DMS53 treated with DMSO at 0.1 percent for 48 hours (cell line): Measurements from ENCODE around the gene MDGA2.
"Not testable (repeated sequence)": the region's sequence is repeated elsewhere in the genome, so short reads cannot be mapped to it uniquely, and the experiment has no call there.

Experiments
- DNase-seq: peaks from one replicate; lab custom pipeline; 2025; ENCODE audit not compliant: unreplicated experiment; lab: John Stamatoyannopoulos, UW

MDGA2 gene

DNA sequence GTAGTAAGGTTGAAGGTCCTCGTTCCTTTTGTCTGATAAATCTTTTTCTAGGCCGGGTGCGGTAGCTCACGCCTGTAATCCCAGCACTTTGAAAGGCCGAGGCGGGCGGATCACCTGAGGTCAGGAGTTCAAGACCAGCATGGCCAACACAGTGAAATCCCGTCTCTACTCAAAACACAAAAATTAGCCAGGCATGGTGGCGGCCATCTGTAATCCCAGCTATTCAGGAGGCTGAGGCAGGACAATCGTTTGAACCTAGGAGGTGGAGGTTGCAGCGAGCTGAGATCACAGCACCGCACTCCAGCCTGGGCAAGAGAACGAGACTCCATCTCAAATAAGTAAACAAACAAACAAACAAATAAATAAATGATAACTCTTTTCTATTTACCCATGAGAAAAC lies 51.3 kb downstream of the MDGA2 start:
- not testable (repeated sequence) for DNase-seq

DNA sequence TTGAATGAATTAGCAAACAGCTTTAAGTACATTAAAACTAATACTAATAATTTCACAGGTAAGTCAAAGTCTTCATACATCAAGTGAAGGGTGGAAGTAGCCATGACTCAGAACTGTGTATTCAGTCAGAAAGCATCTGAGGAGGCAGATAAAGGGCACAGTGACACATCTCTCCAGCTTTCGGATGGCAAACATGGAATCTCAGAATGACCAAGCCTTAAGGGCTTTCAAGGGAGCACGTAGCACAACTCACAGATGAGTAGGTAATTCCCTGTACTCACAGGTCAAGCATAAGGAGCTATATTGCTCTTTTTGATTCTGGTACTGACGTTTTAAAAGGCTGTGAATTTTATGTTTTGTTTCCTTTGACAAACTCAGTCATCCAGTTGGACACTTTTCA lies 56.0 kb downstream of the MDGA2 start:
- no peak for DNase-seq

DNA sequence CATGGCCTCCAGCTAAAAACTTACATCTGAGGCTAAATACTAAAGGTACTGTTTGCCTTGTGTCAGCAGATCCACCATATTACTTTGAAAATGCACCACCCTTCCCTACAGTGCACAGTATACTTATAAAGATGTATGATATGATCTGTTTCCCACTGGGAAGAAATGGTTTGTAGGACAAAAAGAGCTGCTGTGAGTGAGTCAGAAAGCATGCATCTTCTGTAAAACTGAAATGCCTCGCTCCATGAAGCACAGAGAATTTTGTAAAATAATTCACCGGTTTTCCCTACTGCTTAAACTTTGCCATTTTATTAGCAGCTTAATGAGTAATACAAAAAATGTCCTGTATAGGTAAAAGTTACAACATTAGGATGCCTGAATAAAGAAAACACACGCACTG lies 68.8 kb downstream of the MDGA2 start:
- no peak for DNase-seq

DNA sequence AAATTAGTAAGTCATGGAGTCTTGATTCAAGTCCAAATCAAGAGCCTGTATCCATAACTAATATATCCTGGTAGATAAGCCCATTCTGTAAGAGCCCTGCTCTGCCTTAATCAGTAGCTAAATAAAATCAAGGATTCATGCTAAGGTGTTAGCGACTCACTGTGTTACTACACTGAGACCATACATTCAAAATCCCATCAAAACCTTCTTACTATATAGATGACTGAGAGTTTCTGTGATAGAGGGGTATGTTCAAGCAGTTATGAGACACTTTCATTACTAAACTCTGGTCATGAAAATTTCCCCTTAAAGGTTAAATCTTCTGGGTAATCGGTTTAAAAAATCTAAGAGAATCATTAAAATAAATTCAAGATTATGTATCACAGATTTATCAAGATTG lies 78.5 kb downstream of the MDGA2 start:
- DNase-seq, result no peak

DNA sequence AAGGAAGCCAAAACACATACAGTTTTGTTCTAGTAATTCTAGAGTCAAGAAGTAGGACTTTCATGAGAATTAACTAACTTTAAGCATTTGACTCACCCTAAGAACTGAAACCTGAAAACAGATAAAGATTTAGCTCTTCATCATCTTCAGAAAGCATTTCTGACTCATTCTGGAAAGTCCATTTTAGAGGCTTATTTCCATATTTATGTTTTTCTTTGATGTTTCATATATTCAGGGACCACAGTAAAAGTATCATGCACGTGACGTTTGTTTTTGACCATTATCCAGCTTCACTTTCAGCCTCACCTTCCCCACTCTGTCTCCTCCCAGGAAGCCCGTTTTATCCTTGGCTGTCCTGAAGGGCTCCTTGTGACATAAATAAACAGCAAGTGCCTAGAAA lies 79.2 kb downstream of the MDGA2 start:
- DNase-seq, result no peak

DNA sequence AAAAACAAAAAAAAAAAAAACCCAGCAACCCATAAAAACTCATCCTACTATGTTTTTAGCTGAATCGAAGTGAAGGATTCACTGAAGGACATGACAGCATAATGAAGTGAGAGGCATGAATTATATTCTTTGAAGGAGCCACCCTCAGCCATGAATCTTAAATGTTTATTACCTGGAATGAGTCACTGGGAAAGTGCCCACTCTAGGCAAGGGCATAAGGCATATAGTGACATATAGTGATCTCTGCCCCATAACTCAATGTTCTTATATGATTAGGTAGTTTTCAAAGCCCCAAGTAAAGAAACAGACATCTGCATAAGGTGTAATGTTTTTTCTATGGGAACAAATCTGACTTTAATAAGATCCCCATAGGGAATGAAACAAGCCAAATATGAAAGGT lies 79.9 kb downstream of the MDGA2 start:
- DNase-seq, result no peak

DNA sequence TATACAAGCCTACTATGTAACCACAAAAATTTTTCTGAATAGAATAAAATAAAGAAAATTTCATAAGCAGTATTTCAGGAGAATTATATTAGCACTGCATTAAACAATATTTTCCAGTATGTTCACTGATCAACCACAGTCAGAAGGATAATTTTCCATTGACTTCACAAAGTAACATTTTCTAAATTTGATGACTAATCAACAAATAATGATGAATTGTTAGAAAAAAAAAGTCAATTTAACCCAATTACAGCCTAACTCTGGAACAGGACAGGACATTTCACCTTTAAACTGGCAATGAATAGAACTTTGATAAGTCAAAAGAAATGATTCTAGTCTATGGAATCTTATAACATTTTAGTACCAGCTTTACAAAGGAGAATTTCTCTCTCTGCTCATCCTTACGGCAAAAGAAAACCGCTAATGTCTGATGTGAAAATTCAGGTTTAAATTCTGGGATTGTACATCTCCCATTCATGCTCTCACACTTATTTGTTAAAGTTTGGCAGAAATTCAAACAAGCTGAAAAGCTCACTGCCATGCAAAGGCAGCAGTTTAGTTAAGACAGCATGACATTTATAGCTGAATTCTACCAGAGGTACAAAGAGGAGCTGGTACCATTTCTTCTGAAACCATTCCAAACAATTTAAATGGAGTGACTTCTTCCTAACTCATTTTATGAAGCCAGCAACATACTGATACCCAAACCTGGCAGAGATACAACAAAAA lies 84.5 kb downstream of the MDGA2 start:
- no peak for DNase-seq

DNA sequence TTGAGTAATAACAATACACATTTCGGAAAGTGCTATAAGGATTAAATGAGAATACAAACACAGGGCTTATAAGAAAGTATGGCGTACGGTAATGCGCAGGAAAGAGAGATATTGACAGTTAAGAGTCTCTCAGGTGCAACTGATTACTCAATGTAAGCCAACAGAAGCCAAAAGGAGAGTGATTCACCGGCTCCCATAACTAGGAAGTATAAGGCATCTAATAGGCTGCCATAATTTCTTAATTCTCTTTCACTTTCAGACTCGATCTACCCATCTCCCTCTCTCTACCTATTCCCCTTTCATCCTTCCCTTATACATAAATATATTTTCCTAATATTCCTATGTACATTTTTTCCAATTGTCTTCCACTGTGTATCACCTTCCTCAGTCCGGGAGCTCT lies 90.0 kb downstream of the MDGA2 start:
- no peak for DNase-seq

DNA sequence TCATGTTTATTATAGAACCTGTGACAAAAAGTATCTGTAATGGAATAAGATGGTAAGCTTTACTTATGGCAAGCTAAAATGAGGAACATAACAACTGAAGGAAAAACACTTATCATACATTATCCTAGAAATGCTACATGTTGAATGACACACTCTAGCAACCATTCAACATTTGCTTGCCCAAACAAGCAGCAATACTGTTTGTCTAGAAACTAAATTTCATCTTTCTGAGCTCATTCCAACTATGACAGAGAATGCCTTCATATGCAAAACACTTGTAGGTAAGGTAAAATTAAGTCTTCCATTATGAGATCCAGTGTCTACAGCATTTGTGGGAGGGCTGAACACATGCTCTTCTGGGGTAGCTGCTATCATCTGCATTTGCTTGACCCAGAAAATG lies 108.1 kb downstream of the MDGA2 start:
- no peak for DNase-seq

DNA sequence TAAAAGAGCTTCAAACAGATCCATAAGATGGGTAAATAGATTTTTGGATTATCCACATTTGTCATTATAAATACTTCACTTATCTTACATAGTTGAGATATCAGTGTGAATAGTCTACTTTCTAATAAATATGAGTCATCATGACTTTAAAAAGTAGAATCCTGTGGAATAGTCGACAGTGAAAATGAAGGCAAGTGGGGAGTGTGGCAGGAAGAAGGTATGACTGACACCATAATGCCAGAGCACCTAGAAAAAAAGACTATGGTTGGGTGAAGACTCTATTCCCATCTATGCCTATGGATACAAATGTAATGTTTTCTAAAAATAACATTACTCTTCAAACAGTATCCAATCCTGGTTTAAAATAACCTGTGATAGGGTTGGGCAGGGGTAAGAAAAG lies 117.5 kb downstream of the MDGA2 start:
- peak; percentile 39 for DNase-seq

DNA sequence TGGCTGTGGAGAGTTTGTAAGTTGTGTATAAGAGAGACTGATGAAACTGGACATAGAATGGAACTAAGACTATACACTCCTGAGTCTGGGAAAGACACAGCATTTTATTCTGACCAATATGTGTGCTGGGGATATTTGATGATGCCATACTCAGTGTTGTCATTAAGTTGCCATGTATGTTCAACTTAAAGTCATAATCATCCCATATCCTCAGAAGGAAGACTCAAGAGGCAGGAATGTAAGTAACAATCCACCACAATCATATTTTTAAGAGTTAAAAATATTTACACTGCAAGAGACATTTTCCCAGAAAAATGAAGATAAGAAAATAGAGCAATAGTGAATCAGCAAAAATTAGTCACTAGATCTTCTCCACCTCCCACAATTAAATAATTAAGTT lies 120.1 kb downstream of the MDGA2 start:
- DNase-seq, result no peak

DNA sequence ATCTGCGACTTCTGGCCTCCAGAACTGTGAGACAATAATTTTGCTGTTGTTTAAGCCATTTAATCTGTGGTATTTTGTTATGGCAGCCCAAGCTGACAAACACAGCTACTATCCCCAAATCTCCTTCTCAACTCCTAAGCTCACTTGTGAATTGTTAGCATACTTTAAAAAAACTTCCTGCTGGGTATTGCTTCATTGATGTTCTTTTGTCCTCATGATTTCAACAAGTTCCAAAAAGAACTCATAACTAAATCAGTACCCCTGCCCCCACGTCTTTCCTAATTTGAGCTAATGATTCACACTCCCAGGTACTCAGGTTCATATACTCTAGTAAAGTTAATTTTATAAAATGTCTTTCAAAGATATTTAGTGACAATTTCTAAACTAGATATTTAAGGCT lies 125.5 kb downstream of the MDGA2 start:
- DNase-seq, result no peak

DNA sequence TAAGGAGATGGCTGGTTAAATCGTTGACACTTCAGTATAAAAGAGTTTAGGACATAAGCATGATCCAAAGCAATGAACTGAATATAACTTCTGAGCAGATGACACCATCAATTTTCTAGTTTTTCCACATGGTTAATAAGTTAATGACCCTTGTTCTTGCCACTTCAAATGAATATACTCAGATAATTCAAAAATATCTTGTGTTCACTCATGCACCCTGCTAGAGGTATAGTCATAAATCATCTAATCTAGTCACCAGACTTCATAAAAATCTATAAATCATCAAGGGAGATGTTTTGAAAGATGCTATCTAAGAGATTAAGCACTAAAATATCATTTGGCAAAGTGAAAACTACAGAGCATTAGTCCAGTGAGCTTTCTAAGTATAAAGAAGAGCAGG lies 131.9 kb downstream of the MDGA2 start:
- DNase-seq, result no peak

DNA sequence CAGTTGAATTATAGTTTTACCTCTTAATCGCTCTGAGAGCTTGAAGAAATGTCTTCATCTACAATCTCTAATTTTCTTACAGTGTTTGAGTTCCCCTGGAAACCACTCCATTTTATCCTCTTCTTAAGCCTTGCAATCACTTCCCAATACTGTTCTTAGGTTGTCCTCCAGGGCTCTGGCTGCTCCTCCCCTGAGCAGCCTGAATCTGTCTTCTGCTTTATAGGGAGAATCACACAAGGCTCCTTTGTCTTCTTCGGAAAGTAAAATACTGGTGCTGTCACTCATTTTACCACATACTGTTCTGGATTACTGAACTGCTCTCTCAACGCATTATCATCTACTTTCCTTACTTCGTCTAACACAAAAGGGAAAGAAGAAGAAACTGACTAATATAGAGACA lies 133.7 kb downstream of the MDGA2 start:
- DNase-seq, result no peak

DNA sequence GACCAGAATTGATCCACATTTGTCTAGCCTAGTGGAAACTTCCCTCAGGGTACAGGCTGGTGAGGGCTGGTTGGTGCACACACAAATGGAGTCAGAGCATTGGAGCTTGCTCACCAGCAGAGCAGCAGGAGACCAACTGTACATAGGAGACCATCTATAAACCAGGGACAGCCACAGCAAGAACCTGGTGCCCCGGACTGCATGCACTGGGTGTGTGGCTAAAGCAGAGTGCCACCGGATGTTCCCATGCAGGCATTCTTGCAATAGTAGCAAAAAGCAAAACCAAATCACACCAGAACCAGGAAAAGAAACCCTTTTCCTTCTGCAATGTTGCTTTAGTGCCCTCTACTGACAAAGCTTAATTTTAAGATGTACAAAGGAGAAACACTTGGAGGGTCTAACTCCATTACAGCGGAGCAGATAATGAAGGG lies 136.4 kb downstream of the MDGA2 start:
- peak; percentile 15 for DNase-seq

DNA sequence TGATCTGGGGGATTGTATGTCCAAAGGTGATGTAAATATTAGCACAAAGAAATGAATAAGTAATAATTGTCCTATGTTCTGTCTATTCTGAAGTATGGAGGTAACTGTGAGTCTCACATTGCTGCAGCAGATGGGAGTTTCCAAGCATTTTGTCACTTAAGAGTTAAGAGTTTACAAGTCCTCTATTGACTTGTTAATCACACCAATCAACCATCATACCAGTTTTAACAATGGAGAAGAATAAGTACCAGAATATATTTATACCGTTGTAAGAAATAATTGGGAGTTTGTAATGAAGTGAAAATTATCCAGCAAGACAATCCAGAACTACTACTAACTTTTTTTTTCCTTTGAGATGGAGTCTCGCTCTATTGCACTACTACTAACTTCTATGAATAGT lies 139.1 kb downstream of the MDGA2 start:
- no peak for DNase-seq

DNA sequence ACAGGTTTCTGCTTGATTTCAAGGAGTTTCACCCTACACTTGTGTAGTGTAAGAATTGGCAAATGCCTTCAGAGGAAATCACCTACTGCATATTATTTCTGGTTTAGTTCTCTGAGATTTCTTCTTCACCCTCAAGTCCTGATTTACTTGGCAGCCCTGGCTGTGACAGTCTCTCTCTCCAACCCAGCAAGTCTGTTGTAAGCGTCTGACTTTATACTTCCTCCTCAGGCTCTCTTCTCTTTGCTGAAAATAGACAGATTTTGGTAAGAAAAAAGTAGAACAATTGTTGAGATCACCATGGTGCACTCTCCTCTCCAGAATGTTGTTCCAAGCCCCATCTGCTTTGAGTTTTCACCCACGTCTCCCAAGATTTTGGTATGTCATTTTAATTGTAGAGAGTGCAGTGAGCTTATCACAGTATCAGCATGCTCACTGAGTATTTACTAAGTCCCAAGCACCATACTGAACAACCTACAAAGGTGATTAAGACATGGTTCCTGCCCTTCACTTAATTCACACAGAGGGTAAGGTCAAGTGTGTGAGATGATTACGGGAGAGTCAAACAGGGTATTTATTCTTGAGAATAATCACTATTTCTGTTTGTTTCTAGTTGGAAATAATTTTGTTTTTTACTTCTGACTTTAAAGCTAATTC lies 148.7 kb downstream of the MDGA2 start:
- DNase-seq, result no peak

DNA sequence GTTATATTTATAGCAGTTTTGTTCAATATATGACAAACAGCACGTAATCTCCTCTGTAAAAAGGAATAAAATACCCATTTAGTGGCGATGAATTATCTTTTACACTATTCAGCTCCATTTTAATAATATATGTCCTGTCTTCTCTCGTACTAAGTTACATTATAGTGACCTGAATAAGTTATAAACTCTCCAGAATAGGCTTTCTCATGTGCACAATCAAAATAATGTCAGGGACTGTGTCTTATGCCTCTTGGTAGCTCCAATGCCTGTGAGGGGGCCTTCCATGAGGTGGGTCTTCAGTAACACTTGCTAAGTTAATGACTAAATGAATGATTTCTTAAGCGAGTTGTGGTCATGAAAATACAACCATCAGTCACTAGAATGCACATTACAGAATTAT lies 150.9 kb downstream of the MDGA2 start:
- DNase-seq, result no peak

DNA sequence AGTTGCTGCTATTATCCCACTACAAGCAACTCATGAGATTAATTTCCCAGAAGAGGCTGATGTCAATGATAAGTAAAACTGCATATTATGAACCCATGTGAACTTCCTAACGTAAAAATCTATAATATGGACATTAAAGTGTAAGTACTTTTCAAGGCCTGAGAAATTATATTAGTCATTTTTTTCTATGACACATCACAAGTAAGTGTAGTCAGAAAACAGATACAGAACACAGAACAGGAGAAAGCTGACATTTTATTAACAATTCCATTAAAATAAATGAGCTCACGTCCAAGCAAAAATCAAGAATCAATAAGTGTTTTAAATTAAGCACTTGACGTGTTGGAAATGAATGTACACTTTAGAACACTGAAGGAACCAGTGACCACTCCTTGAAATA lies 155.0 kb downstream of the MDGA2 start:
- no peak for DNase-seq

DNA sequence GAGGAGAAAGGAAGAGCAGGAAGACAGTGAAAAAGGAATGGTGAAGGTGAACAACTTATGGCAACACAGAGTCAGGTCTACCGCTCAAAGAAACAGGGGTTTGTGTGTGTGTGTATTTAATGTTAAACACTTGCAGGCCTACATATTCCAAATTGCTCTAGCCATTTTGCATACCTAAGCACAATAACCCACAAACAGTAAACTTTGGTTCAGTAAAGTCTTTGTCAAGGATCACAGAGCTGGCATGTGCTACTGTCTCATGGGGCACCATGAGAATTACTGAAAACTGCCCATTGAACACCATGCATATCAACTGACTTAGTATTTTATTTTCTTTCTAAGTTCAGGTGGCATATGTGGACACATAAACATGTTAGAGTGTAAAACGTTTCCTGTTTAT lies 163.6 kb downstream of the MDGA2 start:
- DNase-seq, result no peak

DNA sequence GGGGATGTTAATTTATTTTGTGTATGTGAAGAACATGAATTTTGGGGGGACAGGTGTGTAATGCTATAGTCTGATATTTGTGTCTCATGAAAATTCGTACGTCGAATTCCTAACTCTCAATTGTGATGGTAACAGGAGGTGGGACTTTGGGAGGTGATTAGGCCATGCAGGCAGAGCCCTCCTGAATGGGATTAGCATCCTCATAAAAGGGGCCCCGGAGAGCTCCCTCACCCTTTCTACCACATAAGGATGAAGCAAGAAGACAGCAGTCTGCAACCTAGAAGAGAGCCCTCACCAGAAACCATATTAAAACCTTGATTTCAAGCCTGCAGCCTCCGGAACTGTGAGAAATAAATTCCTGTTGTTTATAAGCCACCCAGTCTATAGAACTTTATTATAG lies 165.4 kb downstream of the MDGA2 start:
- DNase-seq, result no peak

DNA sequence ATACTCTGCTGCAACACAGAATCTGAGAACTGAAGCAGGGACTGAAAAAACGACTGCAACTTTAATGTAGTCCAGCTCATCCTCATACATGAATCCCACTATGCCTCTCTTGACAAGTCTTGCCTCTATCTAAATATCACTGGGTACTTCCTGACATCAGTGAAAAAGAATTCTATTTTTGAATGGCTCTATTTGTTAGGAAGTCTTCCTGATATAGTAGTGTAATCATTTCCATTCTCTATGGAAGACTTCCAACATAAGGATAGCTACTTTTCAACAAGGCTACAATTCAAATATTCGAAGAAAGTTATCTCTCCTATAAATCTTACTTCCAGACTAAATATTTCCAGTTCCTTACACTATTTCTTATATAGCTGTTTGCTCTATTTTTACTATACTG lies 167.5 kb downstream of the MDGA2 start:
- DNase-seq, result no peak

DNA sequence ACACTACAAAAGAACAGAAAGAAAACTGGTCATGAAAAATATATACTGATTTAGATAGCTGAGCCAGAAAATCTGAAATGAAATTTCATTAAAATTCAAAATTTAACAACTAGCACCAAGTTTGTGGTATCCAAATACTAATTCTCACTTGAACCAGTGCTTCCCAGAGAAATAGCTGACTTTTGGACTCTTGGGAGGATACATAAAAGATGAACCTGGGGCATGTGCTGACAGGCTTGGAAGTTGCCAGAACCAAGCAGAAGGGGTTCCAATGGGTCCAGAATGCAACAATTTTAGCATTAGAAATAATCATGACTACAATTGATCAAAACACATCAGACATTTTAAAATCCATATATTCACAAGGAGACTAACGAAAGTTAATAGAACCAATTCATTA lies 175.0 kb downstream of the MDGA2 start:
- no peak for DNase-seq
